K562 (cell line): ENCODE measurements around the gene INHBC. TPM values are rescaled to one million over a fixed set of nuclear protein-coding genes. Genes with fewer than 3 reads are reported as not detected.

Source experiments
- ARID1B ChIP-seq: fragments of 450-650 bp; IDR thresholded peaks from 2 replicates; pipeline ENCODE4 v1.6.1; 2016; ENCODE audit warnings: antibody characterized with exemption, mild to moderate bottlenecking, inconsistent platforms
- BACH1 ChIP-seq: fragments of 200-800 bp; sonication (Bioruptor generic); IDR thresholded peaks from 2 replicates; pipeline ENCODE4 v1.6.1; 2016; ENCODE audit warnings: missing genetic modification characterization, missing compliant biosample characterization
- FOXA3 ChIP-seq, 2 experiments: fragments of 450-650 bp in 1 of 2; sonication (generic) in 1 of 2; formaldehyde crosslinking; IDR thresholded peaks in 1 of 2; conservative IDR thresholded peaks in 1 of 2; 2 replicates each; pipeline versions ENCODE4 v1.4.0 to v1.8.0; 2020 to 2022; ENCODE audit warnings: mild to moderate bottlenecking in 2 of 2, missing genetic modification reagents in 1 of 2
- FOXP1 ChIP-seq: sonication (generic); formaldehyde crosslinking; IDR thresholded peaks from 2 replicates; pipeline ENCODE4 v1.8.0; 2022; ENCODE audit warnings: mild to moderate bottlenecking, missing genetic modification reagents
- MEF2D ChIP-seq: conservative IDR thresholded peaks from 2 replicates; pipeline ENCODE4 v1.6.1; 2016; ENCODE audit warnings: low read depth, missing genetic modification characterization, missing compliant biosample characterization
- MTF1 ChIP-seq: fragments of 250-450 bp; sonication (Bioruptor Pico); IDR thresholded peaks from 2 replicates; pipeline ENCODE4 v1.9.0; 2021; ENCODE audit warnings: moderate library complexity, mild to moderate bottlenecking, inconsistent platforms, borderline replicate concordance
- POLR2AphosphoS5 ChIP-seq: IDR thresholded peaks from 2 replicates; pipeline ENCODE4 v1.6.1; 2011; ENCODE audit warnings: mild to moderate bottlenecking, low read depth, low read length, moderate library complexity; ENCODE audit not compliant: control insufficient read depth, insufficient read depth
- PPARD ChIP-seq: fragments of 250-450 bp; sonication (Bioruptor Pico); IDR thresholded peaks from 2 replicates; pipeline ENCODE4 v1.8.0; 2022; ENCODE audit warnings: inconsistent platforms, mild to moderate bottlenecking, moderate library complexity
- ZNF239 ChIP-seq: fragments of 250-450 bp; sonication (Bioruptor Pico); IDR thresholded peaks from 2 replicates; pipeline ENCODE4 v1.4.0; 2020; ENCODE audit warnings: mild to moderate bottlenecking
- ZNF717 ChIP-seq: fragments of 250-450 bp; sonication (Bioruptor Pico); IDR thresholded peaks from 2 replicates; pipeline ENCODE4 v1.5.0; 2021
- polyA plus RNA-seq, 8 experiments: library from polyadenylated mRNA; depleted of rRNA in 4 of 8; stranded (reverse) in 5 of 8; unstranded in 3 of 8; fragments of >200 nt; fragmentation: Nextera tagmentation in 2 of 8; fragmentation: Illumina TruSeq in 1 of 8; extraction: Ambion mirVana in 2 of 8; extraction: Trizol in 1 of 8; gene quantifications; 2 replicates each; pipeline versions ENCODE4 v1.2.1 to v1.2.3, GENCODE V29; 2011 to 2014; ENCODE audit warnings: inconsistent platforms in 1 of 8, missing spikeins in 1 of 8
- total RNA-seq, 7 experiments: library from RNA; depleted of rRNA in 6 of 7; stranded (reverse); fragments of >200 nt in 6 of 7; fragmentation: Illumina TruSeq in 2 of 7; extraction: Trizol in 2 of 7; gene quantifications; 2 replicates each; pipeline versions ENCODE4 v1.2.1 to v1.2.3, GENCODE V29; 2011 to 2021; ENCODE audit warnings: low replicate concordance in 1 of 7
- TF ChIP-seq, protein P1 (sequence below): conservative IDR thresholded peaks from 2 replicates; pipeline ENCODE4 v1.6.1; 2011; ENCODE audit warnings: low read depth, mild to moderate bottlenecking, low read length; ENCODE audit not compliant: control insufficient read depth
- TF ChIP-seq, protein P2 (sequence below): fragments of 250-450 bp; sonication (Bioruptor Pico); IDR thresholded peaks from 2 replicates; pipeline ENCODE4 v1.9.0; 2021; ENCODE audit warnings: mild to moderate bottlenecking
- TF ChIP-seq, protein P3 (sequence below): sonication (generic); formaldehyde crosslinking; IDR thresholded peaks from 2 replicates; pipeline ENCODE4 v1.9.0; 2022; ENCODE audit warnings: mild to moderate bottlenecking, missing genetic modification reagents
- TF ChIP-seq, protein P4 (sequence below): fragments of 200-800 bp; sonication (Bioruptor generic); IDR thresholded peaks from 2 replicates; pipeline ENCODE4 v1.6.1; 2017; ENCODE audit warnings: missing genetic modification characterization, missing compliant biosample characterization
- TF ChIP-seq, protein P5 (sequence below): fragments of 250-450 bp; sonication (Bioruptor Pico); IDR thresholded peaks from 2 replicates; pipeline ENCODE4 v1.9.0; 2021; ENCODE audit warnings: mild to moderate bottlenecking, inconsistent platforms
- TF ChIP-seq, protein P6 (sequence below): sonication (generic); formaldehyde crosslinking; IDR thresholded peaks from 2 replicates; pipeline ENCODE4 v1.8.1; 2022; ENCODE audit warnings: missing genetic modification reagents
- TF ChIP-seq, protein P7 (sequence below): sonication (generic); formaldehyde crosslinking; IDR thresholded peaks from 2 replicates; pipeline ENCODE4 v1.8.0; 2022; ENCODE audit warnings: mild to moderate bottlenecking, missing genetic modification reagents

Gene INHBC
- total and polyA plus RNA-seq, 9 of the 15 experiments (the other 6 are each of a cell fraction or from before 2014, with no cell fraction given), result 0.07 to 0.24 (median 0.15) TPM; not detected in 4

DNA sequence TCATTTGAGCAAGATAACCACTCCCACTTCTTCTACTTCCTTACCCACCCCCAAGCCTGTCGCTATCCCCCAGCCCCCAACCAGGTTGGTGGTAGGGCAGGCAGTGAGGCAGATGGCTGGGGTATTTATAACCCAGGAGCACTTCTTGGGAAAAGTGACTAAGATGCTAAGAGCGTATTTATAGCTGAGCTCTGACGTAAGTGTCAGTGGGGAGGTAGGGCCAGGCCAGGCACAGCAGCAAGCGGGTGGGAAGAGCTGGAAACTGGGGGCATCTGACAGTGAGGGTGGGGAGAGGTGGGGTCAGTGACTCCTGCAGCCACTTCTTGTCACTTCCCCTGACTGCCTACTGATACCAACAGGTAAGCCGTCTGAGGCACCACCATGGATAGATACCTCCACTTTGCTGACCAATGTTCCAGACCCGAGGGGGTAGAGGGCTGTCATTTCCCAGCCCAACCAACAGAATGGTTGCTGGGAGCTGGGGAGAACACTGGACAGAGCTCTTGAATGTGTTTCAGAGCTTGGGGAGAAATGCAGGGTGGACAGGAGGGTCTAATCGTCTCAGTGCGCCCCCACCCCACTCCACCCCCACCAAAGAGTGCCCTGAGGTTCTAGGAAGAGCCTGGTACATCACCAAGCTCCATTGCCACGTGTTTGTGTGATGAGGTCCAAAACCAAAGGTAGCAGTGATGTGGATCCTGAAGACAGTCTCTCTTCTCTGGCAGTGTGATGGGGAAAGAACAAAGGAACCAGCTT, 17.8 kb downstream of the INHBC start (continued):
- TF ChIP-seq, protein P1, sequence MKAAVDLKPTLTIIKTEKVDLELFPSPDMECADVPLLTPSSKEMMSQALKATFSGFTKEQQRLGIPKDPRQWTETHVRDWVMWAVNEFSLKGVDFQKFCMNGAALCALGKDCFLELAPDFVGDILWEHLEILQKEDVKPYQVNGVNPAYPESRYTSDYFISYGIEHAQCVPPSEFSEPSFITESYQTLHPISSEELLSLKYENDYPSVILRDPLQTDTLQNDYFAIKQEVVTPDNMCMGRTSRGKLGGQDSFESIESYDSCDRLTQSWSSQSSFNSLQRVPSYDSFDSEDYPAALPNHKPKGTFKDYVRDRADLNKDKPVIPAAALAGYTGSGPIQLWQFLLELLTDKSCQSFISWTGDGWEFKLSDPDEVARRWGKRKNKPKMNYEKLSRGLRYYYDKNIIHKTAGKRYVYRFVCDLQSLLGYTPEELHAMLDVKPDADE, result no peak
- TF ChIP-seq MTF1 (CRISPR knock-in tag) (no peak), PPARD (no peak), ARID1B (0 out of 2 replicates have a peak, but pooled peaks have one; percentile 20), MEF2D (tag) (peak; percentile 93), BACH1 (0 out of 2 replicates have a peak, but pooled peaks have one; percentile 54), FOXP1 (CRISPR knock-in tag) (no peak), FOXA3 (CRISPR knock-in tag; conservative IDR thresholded peaks at IDR 0.05 in 1 of 2, IDR thresholded peaks at IDR 0.05 in 1 of 2) (0 out of 4 replicates have a peak, but pooled peaks of 1 of the 2 experiments have one; percentile 26), ZNF717 (no peak), POLR2AphosphoS5 (no peak), ZNF239 (CRISPR knock-in tag) (no peak)
- TF ChIP-seq, protein P2, sequence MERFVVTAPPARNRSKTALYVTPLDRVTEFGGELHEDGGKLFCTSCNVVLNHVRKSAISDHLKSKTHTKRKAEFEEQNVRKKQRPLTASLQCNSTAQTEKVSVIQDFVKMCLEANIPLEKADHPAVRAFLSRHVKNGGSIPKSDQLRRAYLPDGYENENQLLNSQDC (CRISPR knock-in tag), result no peak
- TF ChIP-seq, protein P3, sequence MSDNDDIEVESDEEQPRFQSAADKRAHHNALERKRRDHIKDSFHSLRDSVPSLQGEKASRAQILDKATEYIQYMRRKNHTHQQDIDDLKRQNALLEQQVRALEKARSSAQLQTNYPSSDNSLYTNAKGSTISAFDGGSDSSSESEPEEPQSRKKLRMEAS (CRISPR knock-in tag), result peak; percentile 79
- TF ChIP-seq, protein P4, sequence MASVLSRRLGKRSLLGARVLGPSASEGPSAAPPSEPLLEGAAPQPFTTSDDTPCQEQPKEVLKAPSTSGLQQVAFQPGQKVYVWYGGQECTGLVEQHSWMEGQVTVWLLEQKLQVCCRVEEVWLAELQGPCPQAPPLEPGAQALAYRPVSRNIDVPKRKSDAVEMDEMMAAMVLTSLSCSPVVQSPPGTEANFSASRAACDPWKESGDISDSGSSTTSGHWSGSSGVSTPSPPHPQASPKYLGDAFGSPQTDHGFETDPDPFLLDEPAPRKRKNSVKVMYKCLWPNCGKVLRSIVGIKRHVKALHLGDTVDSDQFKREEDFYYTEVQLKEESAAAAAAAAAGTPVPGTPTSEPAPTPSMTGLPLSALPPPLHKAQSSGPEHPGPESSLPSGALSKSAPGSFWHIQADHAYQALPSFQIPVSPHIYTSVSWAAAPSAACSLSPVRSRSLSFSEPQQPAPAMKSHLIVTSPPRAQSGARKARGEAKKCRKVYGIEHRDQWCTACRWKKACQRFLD, result 0 out of 2 replicates have a peak, but pooled peaks have one; percentile 38
- TF ChIP-seq, protein P5, sequence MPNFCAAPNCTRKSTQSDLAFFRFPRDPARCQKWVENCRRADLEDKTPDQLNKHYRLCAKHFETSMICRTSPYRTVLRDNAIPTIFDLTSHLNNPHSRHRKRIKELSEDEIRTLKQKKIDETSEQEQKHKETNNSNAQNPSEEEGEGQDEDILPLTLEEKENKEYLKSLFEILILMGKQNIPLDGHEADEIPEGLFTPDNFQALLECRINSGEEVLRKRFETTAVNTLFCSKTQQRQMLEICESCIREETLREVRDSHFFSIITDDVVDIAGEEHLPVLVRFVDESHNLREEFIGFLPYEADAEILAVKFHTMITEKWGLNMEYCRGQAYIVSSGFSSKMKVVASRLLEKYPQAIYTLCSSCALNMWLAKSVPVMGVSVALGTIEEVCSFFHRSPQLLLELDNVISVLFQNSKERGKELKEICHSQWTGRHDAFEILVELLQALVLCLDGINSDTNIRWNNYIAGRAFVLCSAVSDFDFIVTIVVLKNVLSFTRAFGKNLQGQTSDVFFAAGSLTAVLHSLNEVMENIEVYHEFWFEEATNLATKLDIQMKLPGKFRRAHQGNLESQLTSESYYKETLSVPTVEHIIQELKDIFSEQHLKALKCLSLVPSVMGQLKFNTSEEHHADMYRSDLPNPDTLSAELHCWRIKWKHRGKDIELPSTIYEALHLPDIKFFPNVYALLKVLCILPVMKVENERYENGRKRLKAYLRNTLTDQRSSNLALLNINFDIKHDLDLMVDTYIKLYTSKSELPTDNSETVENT (CRISPR knock-in tag), result no peak
- TF ChIP-seq, protein P6, sequence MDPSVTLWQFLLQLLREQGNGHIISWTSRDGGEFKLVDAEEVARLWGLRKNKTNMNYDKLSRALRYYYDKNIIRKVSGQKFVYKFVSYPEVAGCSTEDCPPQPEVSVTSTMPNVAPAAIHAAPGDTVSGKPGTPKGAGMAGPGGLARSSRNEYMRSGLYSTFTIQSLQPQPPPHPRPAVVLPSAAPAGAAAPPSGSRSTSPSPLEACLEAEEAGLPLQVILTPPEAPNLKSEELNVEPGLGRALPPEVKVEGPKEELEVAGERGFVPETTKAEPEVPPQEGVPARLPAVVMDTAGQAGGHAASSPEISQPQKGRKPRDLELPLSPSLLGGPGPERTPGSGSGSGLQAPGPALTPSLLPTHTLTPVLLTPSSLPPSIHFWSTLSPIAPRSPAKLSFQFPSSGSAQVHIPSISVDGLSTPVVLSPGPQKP (CRISPR knock-in tag), result no peak
- TF ChIP-seq, protein P7, sequence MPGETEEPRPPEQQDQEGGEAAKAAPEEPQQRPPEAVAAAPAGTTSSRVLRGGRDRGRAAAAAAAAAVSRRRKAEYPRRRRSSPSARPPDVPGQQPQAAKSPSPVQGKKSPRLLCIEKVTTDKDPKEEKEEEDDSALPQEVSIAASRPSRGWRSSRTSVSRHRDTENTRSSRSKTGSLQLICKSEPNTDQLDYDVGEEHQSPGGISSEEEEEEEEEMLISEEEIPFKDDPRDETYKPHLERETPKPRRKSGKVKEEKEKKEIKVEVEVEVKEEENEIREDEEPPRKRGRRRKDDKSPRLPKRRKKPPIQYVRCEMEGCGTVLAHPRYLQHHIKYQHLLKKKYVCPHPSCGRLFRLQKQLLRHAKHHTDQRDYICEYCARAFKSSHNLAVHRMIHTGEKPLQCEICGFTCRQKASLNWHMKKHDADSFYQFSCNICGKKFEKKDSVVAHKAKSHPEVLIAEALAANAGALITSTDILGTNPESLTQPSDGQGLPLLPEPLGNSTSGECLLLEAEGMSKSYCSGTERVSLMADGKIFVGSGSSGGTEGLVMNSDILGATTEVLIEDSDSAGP, result no peak
